Fibroblast of peridontal ligament (primary cell): ENCODE data around the gene CTTNBP2.

ENCODE experiments used
- DNase-seq: peaks from one replicate; pipeline ENCODE4 v3.0.0-alpha.2; 2010; ENCODE audit errors: extremely low read depth

The CTTNBP2 gene

DNA sequence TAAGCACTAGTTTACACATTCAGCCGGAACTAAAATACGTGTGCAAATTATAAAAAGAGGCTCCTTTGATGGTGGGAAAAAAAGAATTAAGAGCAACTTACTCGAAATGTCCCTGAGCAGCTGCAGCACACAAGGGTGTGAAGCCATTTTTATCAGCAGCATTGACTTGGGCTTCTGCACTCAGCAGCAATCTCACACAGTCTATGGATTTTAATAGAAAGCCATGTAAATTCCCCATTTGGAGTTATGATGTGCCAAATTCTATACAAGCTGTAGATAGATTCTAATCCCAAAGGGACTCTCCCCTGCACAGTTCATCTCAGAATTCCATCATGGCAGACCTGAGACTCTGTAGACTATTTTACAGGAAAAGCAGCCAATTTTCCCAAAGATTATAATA, 90.5 kb downstream of the CTTNBP2 start:
- DNase-seq: no peak

DNA sequence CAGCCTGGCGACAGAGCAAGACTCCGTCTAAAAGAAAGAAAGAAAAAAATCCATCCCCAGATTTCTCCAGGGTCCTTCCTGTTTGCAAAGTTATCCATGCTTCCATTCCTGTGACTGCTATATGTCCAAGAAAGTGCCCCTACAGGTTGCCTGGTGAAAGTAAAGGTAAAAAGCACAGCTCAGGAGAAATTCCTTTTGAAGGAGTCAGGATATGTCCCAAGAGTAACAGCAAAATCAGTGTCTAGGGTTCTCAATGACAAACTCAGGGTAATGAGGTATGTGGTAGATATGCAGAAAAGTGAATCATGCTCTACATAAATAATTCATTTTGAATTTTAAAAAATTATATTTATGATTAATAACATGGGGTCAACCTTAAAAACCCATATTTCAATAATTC, 91.5 kb downstream of the CTTNBP2 start:
- no peak for DNase-seq

DNA sequence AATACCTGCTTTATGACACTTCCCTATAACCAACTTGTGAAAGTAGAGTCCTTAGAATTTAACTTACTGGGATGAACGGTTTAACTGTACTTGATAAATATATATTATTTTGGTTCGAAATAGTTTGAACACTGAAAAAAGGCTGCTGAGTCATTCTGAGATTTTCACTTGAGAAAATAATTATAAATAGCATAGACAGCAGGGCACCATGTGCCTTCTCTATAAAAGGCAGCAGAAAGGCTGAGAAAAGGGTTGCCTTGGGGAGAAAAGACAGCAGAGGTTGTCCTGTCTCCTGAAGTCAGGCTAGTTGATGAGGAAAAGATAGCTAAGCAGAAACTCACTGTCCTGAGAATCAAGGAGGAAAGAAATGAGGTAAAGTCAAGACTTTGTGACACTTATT, 92.4 kb downstream of the CTTNBP2 start:
- peak; percentile 54 for DNase-seq

DNA sequence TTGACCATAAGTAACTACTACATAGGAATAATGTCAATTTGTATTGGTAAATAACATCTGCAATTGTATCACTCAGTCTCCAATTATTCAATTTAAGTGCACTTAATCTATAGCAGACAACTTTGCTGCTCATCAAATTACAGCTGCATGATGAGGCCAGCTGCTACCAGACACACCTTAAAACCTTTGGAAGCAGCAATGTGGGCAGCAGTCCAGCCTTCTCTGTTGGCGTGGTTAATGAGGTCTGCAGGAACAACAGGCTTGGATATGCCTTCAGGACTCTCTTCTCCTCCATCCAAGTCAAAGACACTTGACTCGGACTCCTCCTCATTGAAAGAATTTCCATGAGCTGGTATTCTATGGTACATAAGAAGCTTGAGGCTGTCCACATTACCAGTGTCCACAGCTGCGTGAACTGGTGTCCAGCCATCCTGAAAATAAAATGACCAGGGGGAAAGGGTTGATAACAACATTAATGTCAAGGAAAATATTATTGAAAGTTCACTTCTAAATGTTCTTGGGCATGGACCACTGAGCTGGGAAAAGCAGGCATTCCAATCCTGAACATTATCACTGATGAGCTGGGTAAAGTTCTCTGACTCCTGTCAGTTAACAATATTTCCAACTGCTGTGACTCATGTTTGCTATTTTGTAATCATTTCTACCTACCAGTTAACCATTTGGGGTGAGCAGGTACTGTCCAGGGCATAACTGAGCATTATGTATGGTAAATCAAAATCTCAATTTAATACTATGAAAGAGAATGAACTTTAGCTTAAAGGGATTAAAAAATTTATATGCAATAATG, 95.7 kb downstream of the CTTNBP2 start:
- DNase-seq: no peak

DNA sequence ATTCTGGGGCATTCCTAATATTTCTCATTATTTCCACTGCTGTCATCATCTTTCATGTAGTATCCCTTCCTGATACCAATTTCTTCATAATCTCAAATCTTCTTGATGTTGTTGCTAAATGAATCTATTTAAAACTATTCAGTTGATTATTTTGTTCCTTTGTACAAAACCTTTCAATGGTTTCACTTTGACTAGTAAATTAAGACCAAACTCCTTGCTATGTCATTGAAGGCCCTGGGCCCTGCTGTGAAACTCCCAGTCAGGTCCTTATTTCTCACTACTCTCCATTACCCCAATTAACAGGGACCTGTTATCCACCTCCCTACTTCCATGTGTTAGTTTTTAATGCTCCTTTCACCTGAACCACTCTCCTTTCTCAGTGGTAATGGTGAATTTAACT, 97.0 kb downstream of the CTTNBP2 start:
- DNase-seq: no peak

GRCh38 chr7:117775801-117776200, 97.4 kb downstream of the CTTNBP2 start:
- DNase-seq: no peak

DNA sequence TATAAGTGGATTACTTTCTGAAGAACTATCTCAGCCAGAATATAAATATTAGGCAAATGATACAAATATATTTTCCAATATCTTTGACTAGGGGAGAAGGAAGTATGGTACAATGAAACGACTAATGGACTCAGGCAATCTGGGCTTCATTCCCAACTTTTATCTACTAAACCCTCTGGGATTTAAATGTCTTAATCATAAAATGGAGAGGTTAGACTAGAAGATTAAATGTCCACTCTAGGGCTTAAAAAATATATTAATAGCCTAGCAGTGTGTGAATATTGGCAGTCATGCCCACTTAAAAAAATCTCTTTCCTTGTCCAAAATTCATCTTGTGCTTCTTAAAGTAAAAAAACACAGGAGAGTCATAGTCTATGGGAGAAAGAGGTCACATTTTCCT, 98.3 kb downstream of the CTTNBP2 start:
- DNase-seq: peak; percentile 14

- DNase-seq: no peak
Observed at GRCh38 chr7:117772421-117772820, 100.8 kb downstream of the CTTNBP2 start.

GRCh38 chr7:117771756-117772155, 101.5 kb downstream of the CTTNBP2 start:
- DNase-seq: no peak

- DNase-seq: peak; percentile 16
Observed at GRCh38 chr7:117769085-117769484, 104.2 kb downstream of the CTTNBP2 start.

- DNase-seq: no peak
Observed at GRCh38 chr7:117767951-117768350, 105.3 kb downstream of the CTTNBP2 start.

DNA sequence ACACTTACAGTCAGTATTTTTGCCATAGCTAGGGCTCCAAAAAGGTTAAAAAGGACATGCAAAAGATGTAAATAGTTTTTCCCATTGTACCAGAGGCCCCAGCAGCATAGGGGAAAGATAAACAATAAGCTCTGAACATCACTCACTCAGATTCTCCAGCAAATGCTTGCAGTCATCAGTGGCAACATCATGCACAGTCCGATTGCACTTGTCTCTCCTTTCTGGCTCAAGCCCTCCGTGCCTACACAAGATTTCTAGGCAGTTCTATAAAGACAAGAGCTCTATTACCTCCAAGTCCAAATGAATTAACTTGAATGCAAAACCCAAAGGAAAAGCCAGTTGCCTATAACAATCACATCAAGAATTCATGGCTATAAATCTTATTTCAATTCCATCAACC, 106.3 kb downstream of the CTTNBP2 start:
- no peak for DNase-seq

DNA sequence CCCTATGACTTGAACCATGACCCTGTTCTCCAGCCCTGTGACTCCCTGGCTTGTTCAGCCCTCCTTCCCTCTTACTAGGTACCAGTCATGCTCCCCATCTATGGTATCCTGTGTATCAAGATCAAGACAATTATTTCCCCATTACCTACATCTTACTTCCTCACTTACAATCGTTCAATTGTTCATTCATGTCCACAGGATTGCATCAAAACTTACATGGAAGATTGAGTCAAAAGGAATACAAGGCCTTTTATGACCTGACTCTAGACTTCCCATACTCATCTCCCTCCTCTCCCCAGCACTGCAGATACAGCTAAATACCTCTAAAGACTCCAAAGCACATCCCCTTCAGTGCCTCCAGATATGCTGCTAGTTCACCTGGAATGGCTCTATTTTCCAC, 109.2 kb downstream of the CTTNBP2 start:
- DNase-seq: no peak

- no peak for DNase-seq
Observed at GRCh38 chr7:117762055-117762454, 111.2 kb downstream of the CTTNBP2 start.

DNA sequence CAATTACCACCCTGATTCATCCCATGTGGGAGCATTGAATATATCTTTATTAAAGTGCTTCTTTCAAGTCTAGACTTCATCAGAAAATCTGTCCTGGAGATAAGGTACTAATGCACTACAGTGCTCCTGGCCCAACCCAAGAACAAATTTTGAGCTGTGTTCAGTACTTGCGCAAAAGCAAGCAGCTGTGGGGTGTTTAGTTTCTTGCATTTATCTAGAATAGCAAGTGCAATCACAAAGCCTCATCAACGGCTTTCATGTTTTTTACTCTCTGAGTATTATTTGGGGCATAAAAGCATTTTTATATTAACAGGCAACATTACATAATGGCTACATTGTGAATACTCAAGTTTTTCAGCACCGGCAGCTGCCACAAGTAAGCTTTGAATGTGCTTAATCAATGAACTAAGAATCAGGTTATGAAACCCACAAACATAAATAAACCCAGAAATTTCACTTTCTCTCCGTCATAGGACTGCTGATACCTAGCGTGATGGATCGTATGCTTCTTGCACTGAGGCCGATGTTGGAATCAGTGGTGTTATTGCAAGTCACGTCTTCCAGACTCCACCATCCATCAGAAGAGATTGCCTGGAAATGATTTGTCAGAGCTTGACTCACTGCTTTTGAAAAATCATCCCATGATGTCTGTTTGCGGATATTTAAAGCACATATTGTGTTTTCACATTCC, 113.1 kb downstream of the CTTNBP2 start:
- peak; percentile 71 for DNase-seq

DNA sequence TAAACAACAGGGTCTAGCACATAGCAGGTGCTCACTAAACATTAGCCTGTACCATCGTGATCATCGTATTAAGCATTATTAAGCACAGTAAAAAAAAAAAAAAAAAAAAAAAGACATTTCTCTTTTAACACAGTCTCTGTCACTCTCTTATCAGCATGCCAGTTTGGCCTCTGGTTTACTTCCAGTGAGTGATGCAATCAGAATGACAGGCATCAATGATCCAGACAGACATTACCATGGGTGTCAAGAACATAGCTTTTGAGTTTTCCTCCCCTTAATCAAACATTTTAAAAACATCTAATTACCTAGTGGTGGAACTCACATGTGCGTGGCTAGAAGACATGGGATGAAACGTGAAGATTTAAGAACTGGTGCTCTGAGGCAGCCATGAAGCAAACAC, 115.8 kb downstream of the CTTNBP2 start:
- DNase-seq: no peak

- DNase-seq: no peak
Observed at GRCh38 chr7:117756586-117757085, 116.6 kb downstream of the CTTNBP2 start.

GRCh38 chr7:117755136-117755535, 118.1 kb downstream of the CTTNBP2 start:
- DNase-seq: no peak

DNA sequence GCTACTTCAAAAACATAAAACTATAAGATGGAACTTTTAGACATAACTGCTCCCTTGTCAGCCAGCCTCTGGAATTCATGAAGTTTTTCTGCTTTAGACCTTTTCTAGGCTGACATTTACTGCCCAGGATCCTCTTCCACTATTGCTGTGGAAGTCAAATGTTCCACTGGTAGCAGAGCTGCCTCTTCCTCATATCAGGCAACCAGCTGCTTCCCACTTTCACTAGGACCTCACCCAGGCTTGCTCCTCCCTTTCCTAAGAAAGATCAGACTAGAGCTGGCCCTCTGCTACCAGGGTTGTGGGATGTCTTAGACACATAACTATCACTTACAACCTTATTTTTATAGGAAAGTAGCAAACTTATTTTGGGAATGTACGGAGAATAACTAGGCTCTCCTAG, 121.5 kb downstream of the CTTNBP2 start:
- DNase-seq: no peak

- DNase-seq: peak; percentile 77
Observed at GRCh38 chr7:117750612-117751563, 122.4 kb downstream of the CTTNBP2 start.

DNA sequence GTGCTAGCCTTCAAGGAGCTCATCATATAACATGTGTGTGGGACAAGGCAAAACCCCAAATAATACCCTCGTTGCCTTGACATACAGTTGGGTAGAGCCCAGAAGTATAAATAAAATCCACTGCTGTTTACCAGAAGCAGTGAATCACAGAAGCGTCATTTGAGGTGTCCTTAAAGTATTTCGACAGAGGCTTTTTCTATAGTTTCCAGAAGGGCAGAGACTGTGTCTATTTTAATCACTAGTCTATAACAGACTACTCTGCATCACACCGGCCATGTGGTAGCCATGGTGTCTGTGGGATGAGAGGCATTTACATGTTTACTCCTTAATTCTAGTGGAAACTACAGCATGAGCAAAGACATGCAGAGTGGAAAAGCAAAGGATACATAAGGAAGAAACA, 131.3 kb downstream of the CTTNBP2 start:
- peak; percentile 73 for DNase-seq

GRCh38 chr7:117739085-117739484, 134.2 kb downstream of the CTTNBP2 start:
- no peak for DNase-seq
